HCT116 (cell line): ENCODE measurements around the gene DYRK1B.

ENCODE experiments used
- EZH2 ChIP-seq: fragments of 200-600 bp; sonication (generic); IDR thresholded peaks from 2 replicates; pipeline ENCODE4 v1.6.1; 2017; ENCODE audit warnings: antibody characterized with exemption, mixed run types
- TF ChIP-seq, protein P1 (sequence below), 3 experiments: fragments of 200-600 bp in 1 of 3; sonication (generic) in 1 of 3; IDR thresholded peaks in 2 of 3; conservative IDR thresholded peaks in 1 of 3; 2 replicates each; pipeline ENCODE4 v1.5.1; 2012 to 2017; ENCODE audit warnings: low read depth in 2 of 3, low read length in 2 of 3, antibody characterized with exemption in 1 of 3, borderline replicate concordance in 1 of 3, control low read depth in 1 of 3, mild to moderate bottlenecking in 1 of 3, mixed read lengths in 1 of 3, mixed run types in 1 of 3, moderate library complexity in 1 of 3; ENCODE audit not compliant: insufficient read depth in 1 of 3
- TF ChIP-seq, protein P2 (sequence below): IDR thresholded peaks from 2 replicates; pipeline ENCODE4 v1.6.1; 2012

DNA sequence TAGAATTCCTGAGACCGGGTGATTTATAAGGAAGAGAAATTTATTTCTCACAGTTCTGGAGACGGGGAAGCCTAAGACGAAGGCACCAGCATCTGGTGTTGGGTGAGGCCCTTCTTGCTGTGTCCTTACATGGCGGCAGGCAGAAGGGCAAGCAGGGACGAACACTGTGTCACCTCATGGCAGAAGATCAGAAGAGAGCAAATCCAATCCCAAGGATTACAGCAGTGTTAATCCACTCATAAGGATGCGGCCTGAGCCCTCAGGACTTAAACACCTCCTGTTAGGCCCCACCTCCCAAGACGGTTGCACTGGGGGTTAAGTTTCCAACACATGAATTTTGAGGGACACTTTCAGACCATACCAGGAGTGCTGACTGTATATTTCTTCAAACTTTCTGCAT, 18.9 kb upstream of the DYRK1B start:
- TF ChIP-seq, protein P1, sequence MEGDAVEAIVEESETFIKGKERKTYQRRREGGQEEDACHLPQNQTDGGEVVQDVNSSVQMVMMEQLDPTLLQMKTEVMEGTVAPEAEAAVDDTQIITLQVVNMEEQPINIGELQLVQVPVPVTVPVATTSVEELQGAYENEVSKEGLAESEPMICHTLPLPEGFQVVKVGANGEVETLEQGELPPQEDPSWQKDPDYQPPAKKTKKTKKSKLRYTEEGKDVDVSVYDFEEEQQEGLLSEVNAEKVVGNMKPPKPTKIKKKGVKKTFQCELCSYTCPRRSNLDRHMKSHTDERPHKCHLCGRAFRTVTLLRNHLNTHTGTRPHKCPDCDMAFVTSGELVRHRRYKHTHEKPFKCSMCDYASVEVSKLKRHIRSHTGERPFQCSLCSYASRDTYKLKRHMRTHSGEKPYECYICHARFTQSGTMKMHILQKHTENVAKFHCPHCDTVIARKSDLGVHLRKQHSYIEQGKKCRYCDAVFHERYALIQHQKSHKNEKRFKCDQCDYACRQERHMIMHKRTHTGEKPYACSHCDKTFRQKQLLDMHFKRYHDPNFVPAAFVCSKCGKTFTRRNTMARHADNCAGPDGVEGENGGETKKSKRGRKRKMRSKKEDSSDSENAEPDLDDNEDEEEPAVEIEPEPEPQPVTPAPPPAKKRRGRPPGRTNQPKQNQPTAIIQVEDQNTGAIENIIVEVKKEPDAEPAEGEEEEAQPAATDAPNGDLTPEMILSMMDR (IDR thresholded peaks at IDR 0.05 in 2 of 3, conservative IDR thresholded peaks at IDR 0.05 in 1 of 3; ENCODE audit: borderline replicate concordance in 1 of 3, insufficient read depth in 1 of 3, low read depth in 2 of 3, low read length in 2 of 3) = no peak
- TF ChIP-seq EZH2 = no peak
- TF ChIP-seq, protein P2, sequence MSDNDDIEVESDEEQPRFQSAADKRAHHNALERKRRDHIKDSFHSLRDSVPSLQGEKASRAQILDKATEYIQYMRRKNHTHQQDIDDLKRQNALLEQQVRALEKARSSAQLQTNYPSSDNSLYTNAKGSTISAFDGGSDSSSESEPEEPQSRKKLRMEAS = no peak
